SK-N-SH (cell line): Measurements from ENCODE around the gene SLC36A2.

Experiments
- CTCF ChIP-seq: fragments of 200-600 bp; sonication (generic); IDR thresholded peaks from 2 replicates; pipeline ENCODE4 v1.6.1; 2017; ENCODE audit warnings: antibody characterized with exemption, mild to moderate bottlenecking, moderate library complexity
- EZH2phosphoT487 ChIP-seq: fragments of 200-600 bp; sonication (generic); IDR thresholded peaks from 2 replicates; pipeline ENCODE4 v1.6.1; 2017; ENCODE audit warnings: low read depth, mixed run types, mild to moderate bottlenecking, antibody characterized with exemption, moderate library complexity, borderline replicate concordance

- TF ChIP-seq CTCF (peak; percentile 39), EZH2phosphoT487 (no peak)
Observed at GRCh38 chr5:151284392-151284967, 62.9 kb downstream of the SLC36A2 start.
